ENCODE data around the gene PPP3R1.

PPP3R1 gene

GRCh38 chr2:68278169-68278568, 25.8 kb upstream of the PPP3R1 start:
- Mint-ChIP-seq H3K9me3 (no peaks in the 10 kb centered on the region), H3K27ac (no peak overlapping the region), H3K27me3 (ENCODE audit: low read depth, poor library complexity) (peaks cover 33% of the 10 kb centered on the region), H3K36me3 (ENCODE audit: low read depth) (no peaks in the 10 kb centered on the region), H3K4me1 (peaks cover 16% of the 10 kb centered on the region), H3K4me3 (no peak overlapping the region)
- no peak for DNase-seq
- TF ChIP-seq CTCF (IDR thresholded peaks at IDR 0.05), result no peak

- H3K4me3 Mint-ChIP-seq, result no peak overlapping the region
- peaks cover 21% of the 10 kb centered on the region for H3K27me3 Mint-ChIP-seq (ENCODE audit: low read depth, poor library complexity)
- no peaks in the 10 kb centered on the region for H3K9me3 Mint-ChIP-seq
- H3K4me1 Mint-ChIP-seq, result peaks cover 11% of the 10 kb centered on the region
- DNase-seq, result no peak
- no peak overlapping the region for H3K27ac Mint-ChIP-seq
- H3K36me3 Mint-ChIP-seq (ENCODE audit: low read depth), result no peaks in the 10 kb centered on the region
- no peak for TF ChIP-seq CTCF (IDR thresholded peaks at IDR 0.05)
Observed at GRCh38 chr2:68274022-68274421, 21.7 kb upstream of the PPP3R1 start.

- Mint-ChIP-seq H3K27me3 (ENCODE audit: low read depth, poor library complexity) (peaks cover 31% of the 10 kb centered on the region), H3K36me3 (ENCODE audit: low read depth) (no peaks in the 10 kb centered on the region), H3K4me1 (peaks cover 11% of the 10 kb centered on the region), H3K9me3 (no peaks in the 10 kb centered on the region), H3K27ac (no peak overlapping the region), H3K4me3 (no peak overlapping the region)
- no peak for DNase-seq
- no peak for TF ChIP-seq CTCF (IDR thresholded peaks at IDR 0.05)
Observed at GRCh38 chr2:68272246-68272994, 20.1 kb upstream of the PPP3R1 start.

GRCh38 chr2:68266655-68267054, 14.3 kb upstream of the PPP3R1 start:
- no peak for TF ChIP-seq CTCF (IDR thresholded peaks at IDR 0.05)
- no peak for DNase-seq
- Mint-ChIP-seq H3K4me3 (no peak overlapping the region), H3K9me3 (no peaks in the 10 kb centered on the region), H3K36me3 (ENCODE audit: low read depth) (no peaks in the 10 kb centered on the region), H3K27ac (no peak overlapping the region), H3K4me1 (no peaks in the 10 kb centered on the region), H3K27me3 (ENCODE audit: low read depth, poor library complexity) (peaks cover 17% of the 10 kb centered on the region)

- no peak for DNase-seq
- Mint-ChIP-seq H3K4me3 (no peak overlapping the region), H3K36me3 (ENCODE audit: low read depth) (no peaks in the 10 kb centered on the region), H3K27me3 (ENCODE audit: low read depth, poor library complexity) (peaks cover 15% of the 10 kb centered on the region), H3K27ac (no peak overlapping the region), H3K9me3 (no peaks in the 10 kb centered on the region), H3K4me1 (no peaks in the 10 kb centered on the region)
- TF ChIP-seq CTCF (IDR thresholded peaks at IDR 0.05), result no peak
Observed at GRCh38 chr2:68263632-68264031, 11.3 kb upstream of the PPP3R1 start.

GRCh38 chr2:68258851-68259250, 6.5 kb upstream of the PPP3R1 start:
- Mint-ChIP-seq H3K4me1 (peaks cover 5% of the 10 kb centered on the region), H3K4me3 (no peak overlapping the region), H3K9me3 (no peaks in the 10 kb centered on the region), H3K27ac (no peak overlapping the region), H3K27me3 (ENCODE audit: low read depth, poor library complexity) (peaks cover 12% of the 10 kb centered on the region), H3K36me3 (ENCODE audit: low read depth) (no peaks in the 10 kb centered on the region)
- no peak for DNase-seq
- no peak for TF ChIP-seq CTCF (IDR thresholded peaks at IDR 0.05)

Data from nephron progenitor cell (in vitro differentiated cells).